GM18858 (cell line): ENCODE data around the gene KIF24.
"Not testable (repeated sequence)": the region's sequence is repeated elsewhere in the genome, so short reads cannot be mapped to it uniquely, and the experiment has no call there.

Experiments
- ATAC-seq: cut with Tn5 transposase; IDR thresholded peaks from one replicate; pipeline ENCODE4 v1.9.1; 2021; ENCODE audit not compliant: unreplicated experiment

Gene KIF24

DNA sequence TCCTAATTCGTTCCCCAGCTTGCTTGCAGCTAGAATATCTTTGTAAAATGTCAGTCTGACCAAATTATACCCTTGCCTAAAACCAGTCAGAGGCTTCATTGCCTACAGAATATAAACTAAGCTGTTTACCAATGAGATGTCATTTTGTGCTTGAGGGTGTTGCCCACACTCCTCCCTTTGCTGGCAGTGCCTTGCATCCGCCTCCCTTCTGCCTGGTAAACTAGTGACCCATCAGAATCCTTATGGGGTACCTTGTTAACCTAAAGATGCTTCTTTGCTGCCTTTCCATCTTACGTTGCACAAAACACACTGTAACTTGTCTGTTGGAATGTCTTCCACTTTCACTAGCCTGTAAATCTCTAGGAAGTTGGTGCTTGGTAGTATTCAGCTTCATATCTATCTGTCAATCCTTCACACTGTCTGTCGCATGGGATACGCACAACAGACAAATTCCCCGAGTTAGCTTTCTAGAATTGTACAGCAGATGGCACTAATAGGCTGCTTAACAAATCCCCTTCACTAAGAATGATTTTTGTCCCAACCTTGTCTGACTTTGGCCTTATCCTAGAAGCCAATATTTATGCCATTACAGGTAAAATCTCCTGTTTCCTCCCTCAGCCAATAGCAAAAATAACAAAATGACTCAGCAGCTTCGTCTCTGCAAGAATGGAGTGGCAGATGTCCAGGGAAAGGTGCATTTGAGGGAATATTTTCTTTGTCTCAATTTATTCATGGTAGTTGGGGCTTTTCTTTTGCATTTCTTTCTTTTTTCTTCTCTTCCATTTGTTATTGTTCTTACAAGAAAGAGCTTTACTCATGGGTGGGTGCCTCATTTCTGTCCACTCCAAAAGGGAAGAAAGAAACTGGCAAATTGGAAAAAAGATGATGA is 3.3 kb upstream of the KIF24 start:
- ATAC-seq, result no peak

DNA sequence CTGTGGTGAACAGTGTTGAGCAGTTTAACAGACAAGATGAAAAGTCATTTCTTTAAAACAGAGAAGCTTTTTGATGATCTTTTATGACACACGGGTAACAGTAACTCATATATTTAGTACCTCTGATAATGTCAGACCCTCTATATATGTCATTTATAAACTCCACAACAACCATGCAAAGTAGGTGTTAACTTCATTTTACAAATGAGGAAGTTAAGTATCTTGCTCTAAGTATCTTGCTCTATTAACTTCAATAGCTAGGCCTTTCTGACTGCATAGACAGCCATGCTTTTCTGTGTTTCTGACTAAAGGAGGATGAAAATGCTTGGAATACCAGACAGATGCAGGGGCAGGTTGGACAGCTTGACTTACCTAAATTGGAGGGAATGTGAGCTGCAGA is 2.1 kb upstream of the KIF24 start:
- ATAC-seq, result no peak

DNA sequence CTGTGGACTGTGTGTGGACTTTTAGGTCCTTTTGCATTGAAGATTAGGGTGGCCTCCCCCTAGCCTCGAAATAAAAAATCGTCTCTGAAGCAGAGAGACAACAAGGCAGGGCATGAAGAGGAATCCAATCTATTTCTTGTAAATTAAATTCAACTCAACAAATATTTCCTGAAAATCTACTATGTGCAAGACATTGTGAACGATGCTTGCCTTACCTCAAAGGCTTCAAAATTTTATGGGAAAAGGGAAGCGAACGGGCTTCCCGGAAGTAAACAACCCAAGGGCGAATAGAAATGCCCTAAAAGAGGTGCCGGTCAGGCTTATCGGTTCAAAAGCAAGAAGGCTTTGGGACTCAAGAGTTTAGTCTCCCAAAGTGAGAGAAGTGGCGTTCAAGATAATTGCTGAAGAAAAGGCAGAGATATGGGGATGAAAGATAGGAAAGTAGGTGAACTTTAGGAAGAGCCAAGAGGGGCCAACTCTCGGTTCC is 525 bp downstream of the KIF24 start:
- ATAC-seq, result no peak

DNA sequence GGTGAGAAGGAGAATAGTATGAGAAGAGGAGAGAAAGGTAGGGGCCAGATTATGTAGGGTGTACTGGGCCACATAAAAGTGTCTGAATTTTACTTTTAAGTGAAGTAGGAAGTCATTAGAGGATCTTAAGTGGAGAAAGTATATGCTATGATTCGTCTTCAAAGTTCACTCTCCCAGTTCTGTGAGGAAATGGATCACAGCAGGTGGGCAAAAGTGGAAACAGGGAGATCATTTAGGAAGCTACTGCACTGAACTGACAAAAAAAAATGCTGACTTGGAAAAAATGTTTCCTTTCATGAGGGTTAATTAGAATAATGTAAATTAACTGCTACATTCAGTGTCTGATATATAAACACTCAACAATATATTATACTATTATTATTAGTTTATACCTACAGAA is 2.4 kb downstream of the KIF24 start:
- ATAC-seq, result no peak

DNA sequence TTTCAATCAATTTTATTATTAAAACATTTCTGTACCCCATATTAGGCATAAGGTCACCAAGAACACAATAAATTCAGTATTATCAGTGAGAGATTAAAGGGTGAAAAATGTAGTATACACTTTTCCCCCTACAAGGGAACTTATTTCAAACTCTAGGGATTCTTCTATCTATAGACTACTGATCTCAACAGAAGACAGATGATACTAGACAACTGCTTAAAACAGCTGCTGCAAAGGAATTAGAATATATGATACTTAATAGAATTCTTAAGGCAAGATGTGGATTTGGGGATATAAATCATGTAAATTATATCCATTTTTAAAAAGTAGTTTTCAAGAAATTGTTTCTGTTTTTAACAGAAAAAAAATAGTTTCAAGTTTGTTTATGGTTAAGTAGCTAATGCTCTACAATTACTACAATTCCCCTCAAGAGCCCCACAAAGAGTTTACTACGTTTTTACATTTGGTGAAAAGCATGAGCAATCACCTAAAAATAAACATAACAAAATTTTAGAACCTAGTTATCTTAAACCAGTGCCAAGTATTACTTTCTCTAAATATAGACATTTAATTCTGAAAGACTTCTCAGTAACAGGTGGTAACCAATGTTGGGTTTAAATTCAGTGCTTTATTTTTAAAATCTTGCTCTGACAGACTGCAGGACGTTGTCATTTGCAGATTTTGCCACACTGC is 6.0 kb downstream of the KIF24 start:
- no peak for ATAC-seq

DNA sequence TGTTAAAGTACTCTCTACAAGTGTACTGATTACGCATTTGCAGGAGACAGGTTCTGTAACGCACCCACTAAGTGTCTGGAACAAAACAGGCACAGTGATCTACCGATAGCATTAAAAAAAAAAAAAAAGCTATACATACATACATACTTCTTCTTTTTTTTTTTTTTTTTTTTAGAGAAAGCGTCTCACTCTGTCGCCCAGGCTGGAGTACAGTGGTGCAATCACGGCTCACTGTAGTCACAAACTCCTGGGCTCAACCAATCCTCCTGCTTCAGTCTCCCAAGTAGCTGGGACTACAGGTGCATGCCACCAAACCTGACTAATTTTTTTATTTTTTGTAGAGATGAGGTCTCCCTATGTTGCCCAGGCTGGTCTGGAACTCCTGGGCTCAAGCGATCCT is 7.6 kb downstream of the KIF24 start:
- no peak for ATAC-seq

DNA sequence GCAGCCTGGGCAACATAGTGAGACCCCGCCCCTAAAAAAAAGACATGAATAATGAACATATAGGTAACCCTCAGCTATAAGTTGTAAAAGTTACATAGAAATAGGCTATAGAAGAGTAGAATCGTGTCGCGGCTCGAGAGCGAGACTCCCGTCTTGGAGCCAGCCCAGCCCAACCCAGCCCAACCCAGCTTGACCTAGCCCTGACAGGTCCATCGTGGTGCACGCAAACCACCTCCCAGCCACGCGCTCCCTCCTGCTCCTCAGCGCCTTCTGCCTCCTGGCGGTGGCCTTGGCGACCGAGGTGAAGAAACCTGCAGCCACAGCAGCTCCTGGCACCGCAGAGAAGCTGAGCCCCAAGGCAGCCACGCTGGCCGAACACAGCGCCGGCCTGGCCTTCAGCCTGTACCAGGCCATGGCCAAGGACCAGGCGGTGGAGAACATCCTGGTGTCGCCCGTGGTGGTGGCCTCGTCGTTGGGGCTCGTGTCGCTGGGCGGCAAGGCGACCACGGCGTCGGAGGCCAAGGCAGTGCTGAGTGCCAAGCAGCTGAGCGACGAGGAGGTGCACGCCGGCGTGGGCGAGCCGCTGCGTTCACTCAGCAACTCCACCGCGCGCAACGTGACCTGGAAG is 10.8 kb downstream of the KIF24 start:
- ATAC-seq, result no peak

DNA sequence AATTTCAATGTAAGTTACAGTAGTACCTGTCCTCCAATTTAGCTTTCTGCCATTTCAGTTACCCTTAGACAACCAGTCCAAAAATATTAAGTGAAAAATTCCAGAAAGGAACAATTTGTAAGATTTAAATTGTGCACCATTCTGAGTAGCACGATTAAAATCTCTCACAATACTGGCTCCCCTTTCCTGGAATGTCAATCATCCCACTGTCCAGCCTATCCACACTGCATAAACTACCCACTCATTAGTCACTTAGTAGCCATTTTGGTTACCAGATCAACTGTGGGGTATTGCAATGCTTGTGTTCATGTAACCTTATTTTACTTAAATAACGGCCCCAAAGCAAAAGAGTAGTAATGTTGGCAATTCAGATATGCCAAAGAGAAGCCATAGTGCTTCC is 11.6 kb downstream of the KIF24 start:
- ATAC-seq, result no peak

DNA sequence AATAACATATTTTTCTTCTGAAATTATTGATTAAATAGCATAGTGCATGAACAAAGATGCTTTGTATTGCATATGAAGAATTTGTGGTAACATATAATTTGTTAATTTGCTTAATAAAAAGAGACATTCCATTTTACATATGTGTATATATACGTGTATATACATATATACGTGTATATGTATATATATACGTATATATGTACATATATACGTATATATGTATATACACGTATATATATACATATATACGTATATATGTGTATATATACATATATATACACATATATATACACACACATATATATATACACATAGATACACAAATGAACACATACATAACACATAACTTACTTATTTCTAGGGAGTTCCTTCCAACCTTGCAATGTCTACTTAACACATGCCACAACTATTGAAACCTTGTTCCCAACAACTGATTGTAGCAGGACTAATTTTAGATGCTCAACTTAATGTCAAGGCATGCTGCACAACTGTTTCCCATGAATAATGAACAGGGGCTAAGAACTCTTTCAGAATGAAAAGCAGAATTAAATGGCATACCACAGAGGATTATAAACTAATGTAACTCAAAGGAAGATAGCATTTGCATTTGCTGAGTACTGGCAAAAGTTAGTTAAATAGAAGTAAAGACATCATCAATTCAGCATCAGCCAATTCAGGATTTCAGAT is 17.4 kb downstream of the KIF24 start:
- ATAC-seq, result no peak

DNA sequence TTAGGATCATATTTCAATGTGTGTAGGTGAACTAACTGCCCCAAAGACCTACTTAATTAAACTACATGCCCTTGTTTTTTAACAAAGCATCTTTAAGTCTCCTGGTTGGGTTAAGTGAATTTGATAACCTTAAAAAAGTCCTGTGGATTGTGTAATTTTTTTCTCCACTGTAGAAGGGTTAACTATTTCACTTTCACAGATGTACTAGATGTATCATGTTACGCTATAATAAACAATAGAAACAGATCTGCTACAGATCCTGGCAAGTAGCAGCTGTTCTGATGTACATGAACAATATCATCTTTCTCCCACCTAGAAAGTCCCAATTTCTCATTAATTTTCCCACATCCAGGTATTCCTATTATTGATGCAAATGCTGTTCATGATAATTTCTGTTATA is 18.9 kb downstream of the KIF24 start:
- no peak for ATAC-seq

DNA sequence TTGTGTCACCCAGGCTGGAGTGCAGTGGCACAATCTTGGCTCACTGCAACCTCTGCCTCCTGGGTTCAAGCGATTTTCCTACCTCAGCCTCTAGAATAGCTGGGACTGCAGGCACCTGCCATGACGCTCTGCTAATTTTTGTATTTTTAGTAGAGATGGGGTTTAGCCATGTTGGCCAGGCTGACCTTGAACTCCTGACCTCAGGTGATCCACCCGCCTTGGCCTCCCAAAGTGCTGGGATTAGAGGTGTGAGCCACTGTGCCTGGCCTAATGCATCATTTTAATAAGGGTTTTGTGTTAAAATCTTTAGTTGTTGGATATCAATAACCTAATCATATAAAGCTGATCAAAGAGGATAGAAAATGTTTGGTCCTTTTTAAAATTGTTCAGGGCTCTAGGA is 20.8 kb downstream of the KIF24 start:
- ATAC-seq, result not testable (repeated sequence)

DNA sequence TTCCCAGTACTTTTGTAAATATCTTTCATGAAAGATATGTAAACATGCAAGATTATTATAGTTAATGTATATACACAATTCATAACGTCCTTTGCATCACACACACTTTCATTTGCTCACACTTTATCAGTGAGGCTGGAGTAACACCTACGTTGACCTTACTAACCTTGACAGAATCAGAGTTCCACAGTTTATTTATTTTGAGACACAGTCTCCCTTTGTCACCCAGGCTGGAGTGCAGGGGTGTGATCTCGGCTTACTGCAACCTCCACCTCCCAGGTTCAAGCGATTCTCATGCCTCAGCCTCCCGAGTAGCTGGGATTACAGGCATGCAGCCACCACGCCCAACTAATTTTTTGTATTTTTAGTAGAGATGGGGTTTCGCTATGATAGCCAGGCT is 28.0 kb downstream of the KIF24 start:
- not testable (repeated sequence) for ATAC-seq

DNA sequence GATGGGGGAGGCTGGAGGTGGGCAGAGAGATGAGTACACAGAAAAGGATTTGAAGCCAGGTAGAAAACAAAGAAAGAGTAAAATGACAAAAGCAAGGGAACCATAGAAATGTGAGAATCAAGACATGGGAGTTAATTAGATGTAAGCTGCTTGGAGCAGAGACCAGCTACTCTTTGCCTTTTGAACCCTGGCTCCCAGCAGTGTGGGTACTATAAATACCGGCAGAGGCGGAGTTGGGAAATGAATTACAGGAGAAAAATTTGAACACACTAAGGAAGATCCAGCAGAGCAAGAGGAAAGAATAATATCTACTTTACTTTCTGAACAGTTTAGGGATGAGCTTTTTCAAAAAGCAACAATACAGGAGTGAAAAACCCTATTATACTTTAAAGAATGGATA is 36.5 kb downstream of the KIF24 start:
- ATAC-seq, result no peak

DNA sequence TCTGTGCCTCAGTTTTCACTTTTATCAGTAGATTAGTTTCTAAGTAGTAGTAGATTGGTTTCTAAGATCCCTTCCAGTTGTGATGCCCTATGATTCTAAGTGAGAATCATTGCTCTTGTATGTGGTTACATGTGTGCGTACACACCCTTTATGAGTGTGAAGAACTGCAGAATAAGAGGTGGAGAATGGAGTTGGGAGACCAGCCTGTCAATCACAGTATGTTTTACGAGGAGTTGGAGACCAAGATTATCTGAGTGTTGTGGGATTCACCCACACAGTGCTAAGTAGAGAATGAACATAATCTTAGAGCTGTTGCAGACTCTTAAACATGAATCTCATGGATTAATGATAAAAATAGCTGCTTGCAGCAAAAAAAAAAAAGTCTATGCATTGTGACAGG is 37.6 kb downstream of the KIF24 start:
- no peak for ATAC-seq

DNA sequence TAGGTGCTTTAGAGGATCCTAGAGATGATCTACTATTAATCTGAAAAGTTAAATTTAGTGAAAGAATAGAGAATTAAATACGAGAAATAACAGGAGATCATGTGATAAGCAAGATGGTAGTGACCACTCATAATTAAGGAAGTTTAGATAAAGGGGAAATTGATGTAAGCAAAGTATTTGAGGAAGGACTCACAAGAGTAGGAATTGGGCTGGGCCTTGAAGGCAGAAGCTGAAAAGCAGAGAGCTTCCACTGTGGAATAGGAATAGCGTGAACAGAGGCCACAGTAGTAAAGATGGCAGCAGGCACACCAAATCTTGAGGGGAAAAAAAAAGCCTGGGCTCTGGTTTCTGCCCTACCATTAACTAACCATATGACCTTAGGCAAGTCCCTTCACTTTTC is 38.0 kb downstream of the KIF24 start:
- ATAC-seq, result no peak

DNA sequence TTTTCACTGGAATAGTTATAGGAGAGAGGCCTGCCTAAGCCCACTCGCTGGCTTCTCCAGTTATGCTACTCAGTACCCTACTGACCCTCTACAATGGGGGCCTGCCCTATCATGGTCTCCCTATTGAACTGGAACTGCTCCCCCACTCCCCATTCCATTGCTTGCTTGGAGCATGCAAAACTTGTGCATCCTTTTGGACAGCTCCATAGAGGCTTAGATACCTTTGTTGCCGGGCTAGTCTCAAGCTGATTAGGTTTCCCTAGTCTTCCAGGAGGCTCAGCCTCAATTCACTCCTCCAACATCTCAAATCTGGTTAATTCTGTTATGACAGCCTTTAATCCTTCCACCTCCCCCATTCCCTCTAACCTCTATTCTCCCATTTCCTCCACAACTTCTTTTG is 39.9 kb downstream of the KIF24 start:
- ATAC-seq, result no peak

DNA sequence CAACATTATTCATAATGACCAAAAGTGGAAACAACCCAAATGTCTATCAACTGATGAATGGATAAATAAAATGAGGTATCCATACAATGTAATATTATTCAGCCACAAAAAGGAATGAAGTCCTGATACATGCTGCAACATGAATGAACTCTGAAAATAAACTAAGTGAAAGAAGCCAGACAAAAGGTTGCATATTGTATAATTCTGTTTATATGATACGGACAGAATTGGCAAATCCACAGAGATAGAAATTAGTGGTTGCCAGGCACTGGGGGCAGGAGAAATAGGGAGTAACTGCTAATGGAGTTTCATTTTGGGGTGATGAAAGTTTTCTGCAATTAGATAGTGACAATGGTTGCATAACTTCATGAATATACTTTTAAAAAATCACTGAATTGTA is 47.0 kb downstream of the KIF24 start:
- ATAC-seq, result no peak

DNA sequence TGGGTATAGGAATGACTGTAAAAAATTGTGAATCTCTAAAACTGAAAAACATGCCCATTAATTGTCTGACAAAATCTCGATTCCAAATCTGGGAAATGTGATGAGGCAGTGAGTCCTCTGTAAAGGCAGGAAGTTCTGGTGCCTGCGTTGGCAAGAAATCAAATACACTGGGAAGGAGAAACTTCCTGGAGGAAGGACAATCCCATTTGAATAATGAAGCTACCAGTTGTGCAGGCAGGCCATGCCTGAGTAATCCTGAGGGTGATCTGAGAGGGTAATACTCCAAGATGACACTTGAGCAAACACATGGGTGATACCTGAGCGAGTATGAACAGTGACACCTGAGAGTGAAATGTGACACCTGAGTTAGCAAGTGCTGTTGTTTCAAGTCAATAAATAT is 49.7 kb downstream of the KIF24 start:
- no peak for ATAC-seq
